ENCODE data around the gene KCTD21.
A peak's percentile ranks its signal among the peaks of the same experiment; 100 is the strongest.

The KCTD21 gene

DNA sequence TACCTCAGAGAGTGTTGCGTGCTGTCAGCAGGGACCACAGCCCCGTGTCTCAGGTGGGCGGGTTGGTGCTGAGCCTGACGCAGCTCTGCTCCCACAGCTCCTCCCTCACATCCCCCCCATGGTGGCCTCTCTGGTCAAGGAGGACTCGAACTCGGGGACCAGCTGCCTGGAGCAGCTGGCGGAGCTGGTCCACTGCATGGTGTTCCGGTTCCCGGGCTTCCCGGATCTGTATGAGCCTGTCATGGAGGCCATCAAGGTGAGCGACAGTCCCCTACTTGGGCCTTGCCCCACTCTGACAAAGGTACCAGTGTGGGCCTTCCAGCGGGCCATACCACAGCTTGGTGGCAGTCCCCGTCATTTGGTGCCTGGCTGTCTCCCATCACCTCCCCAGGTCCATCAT is 12.1 kb upstream of the KCTD21 start:
- DNase-seq (ENCODE audit: low read depth in 2 of 2): no peak

DNA sequence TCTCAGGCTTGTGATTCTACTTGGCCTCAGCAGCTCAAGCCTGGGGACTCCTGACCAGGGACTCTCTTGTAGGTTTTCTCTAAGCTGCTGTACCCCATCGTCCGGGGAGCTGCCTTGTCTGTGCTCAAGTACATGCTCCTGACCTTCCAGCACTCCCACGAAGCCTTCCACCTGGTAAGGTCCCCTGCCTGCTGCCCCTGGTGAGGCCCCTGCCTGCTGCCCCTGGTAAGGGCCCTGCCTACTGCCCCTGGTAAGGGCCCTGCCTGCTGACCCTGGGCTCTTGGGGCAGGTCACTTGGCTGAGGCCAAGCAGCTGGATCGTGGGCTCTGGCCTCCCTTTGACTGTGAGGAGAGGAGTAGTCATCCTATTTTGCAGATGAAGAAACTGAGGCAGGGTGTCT is 11.6 kb upstream of the KCTD21 start:
- DNase-seq (ENCODE audit: low read depth in 2 of 2): no peak

DNA sequence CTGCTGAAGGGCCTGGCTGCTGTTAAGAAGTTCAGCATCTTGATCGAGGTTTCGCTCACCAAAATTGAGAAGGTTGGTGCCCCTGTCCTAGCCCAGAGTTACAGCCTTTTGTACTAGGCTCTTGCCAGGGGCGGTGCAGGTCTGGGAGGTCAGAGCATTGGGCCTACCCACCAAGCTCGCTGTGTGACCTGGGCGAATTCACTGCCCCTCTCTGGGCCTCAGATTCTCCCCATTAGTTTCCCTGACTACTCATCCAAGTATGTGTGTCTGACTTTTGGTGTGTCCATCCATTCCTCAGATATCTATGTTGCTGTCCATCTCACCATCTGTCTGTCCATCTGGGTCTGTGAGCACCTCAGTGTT is 11.2 kb upstream of the KCTD21 start:
- no peak for DNase-seq (ENCODE audit: low read depth in 2 of 2)

DNA sequence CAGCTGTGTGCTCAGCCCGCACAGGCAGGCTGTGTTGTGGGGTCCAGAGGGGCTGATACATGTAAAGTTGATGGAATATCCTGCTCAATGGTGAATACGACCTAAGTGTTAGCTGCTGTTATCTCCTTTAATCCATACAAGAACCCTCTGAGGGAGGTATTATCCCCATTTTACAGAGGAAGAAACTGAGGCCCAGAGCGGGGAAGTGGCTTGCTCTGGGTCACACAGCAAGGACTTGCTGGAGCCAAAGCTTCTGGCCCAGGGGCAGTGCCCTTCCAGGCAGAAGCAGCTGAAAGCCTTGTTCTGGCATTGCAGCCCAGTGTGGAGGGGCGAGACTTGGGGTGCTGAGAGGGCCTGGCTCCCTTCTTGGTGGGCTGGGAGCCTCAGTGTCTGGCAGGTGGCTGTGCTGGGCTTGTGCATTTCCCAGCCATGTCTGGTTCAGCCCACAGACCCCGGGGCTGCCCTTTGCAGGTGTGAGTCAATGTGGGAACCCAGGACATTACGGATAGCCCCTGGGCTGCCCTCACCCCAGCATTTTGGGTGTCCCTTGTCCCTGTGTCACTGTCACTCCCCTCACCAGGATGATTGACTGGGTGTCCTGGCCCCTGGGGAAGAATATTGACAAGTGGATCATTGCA is 10.7 kb upstream of the KCTD21 start:
- no peak for DNase-seq (ENCODE audit: low read depth in 2 of 2)

DNA sequence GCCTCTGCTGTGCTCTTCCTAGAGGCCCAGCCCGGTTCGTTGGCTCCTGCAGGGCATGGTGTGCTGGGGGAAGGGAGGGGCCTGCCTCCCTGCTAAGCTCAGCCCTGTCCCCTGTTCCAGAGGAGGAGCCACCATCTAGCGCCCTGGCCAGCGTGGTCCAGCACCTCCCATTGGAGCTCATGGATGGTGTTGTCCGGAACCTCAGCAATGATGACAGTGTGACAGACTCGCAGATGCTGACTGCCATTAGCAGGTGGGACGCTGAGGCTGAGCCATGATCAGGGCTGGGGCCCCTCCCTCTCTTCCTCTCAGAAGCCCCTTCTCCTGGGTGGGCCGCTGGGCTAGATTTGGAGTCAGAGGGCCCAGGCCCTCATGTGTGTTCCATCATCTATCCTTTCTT is 9.4 kb upstream of the KCTD21 start:
- DNase-seq (ENCODE audit: low read depth in 2 of 2): no peak

DNA sequence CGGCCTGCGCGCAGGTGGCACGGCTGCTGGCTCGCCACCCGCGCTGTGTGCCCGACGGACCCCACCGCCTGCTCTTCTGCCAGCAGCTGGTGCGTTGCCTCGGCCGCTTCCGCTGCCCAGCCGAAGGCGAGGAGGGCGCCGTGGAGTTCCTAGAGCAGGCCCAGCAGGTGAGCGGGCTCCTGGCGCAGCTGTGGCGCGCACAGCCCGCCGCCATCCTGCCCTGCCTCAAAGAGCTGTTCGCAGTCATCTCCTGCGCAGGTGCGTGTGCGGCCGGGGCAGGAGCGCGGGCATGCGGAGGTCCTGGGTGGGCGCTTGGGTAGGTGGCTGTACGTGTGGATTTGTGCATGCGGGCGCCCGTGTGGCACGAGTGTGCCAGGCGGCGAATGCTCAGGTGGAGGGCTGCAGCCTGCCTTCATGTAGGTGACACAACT is 8.2 kb upstream of the KCTD21 start:
- no peak for DNase-seq (ENCODE audit: low read depth in 2 of 2)

DNA sequence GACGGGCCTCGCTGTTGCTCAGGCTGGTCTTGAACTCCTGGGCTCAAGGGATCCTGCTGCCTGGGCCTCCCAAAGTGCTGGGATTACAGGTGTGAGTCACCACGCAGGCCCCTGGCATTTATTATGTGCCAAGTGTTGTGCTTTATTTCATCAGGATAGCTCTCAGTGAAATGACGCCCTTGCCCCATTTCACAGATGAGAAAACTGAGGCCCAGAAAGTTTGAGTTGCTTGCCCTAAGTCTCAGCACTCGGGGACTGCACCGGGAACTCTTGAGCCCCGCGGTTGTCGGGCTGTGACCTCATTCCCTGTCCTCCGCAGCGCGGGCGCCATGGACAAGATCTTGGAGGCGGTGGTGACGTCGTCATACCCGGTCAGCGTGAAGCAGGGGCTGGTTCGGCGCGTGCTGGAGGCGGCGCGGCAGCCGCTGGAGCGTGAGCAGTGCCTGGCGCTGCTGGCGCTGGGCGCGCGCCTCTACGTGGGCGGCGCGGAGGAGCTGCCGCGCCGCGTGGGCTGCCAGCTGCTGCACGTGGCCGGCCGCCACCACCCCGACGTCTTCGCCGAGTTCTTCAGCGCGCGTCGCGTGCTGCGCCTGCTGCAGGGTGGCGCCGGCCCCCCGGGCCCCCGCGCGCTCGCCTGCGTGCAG is 7.6 kb upstream of the KCTD21 start:
- no peak for DNase-seq (ENCODE audit: low read depth in 2 of 2)

DNA sequence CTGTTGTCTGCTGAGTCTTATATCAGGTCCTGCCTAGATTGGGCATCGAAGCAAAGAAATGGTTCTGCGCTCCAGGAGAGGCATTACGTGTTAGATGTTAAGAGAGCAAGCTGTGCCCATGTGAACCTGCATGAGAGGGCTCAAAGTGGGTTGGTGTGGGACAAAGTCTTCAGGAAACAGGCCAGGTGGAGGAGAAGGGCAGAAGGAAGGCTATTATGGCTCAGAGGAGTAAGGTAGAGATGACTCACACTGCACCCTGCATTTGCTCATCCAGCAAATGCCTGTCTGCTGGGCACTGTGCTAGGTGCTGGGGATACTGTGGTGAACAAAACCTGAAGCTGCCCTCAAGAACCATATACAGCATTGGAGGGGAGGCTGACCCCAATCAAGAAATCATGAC is 6.1 kb upstream of the KCTD21 start:
- no peak for DNase-seq (ENCODE audit: low read depth in 2 of 2)

DNA sequence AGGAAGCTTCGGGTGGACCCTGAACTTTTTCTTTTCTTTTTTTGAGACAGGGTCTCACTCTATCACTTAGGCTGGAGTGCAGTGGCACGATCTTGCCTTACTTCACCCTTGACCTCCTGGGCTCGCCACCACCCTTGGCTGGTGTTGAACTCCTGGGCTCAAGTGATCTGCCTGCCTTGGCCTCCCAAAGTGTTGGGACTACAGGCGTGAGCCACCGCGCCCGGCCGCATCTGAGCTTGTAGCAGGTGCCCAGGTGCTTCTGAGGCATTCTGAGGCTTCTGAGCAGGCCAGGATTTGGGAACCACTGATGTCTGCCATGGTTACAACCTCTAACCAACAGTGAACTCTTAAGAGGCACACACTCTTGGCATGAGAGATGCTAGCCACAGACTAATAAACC is 5.4 kb upstream of the KCTD21 start:
- no peak for DNase-seq (ENCODE audit: low read depth in 2 of 2)

DNA sequence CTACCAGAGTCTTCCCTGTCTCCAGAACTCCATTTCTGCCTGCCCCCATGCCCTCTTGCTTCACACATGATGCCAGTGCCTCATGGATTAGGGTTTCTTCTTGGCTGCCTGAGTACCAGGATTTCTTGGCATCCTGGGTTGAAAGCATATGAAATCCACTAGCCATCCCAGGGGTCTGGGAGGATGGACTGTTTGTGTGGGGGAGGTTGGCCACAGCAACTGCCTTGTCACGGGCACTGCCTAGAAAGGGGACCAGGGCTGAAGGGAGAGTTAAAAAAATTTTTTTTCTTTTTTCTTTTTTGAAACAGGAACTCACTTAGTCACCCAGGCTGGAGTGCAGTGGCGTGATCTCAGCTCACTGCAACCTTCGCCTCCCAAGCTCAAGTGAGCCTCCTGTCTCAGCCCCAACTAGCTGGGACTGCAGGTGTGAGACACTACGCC is 4.5 kb upstream of the KCTD21 start:
- DNase-seq (ENCODE audit: low read depth in 2 of 2): no peak

DNA sequence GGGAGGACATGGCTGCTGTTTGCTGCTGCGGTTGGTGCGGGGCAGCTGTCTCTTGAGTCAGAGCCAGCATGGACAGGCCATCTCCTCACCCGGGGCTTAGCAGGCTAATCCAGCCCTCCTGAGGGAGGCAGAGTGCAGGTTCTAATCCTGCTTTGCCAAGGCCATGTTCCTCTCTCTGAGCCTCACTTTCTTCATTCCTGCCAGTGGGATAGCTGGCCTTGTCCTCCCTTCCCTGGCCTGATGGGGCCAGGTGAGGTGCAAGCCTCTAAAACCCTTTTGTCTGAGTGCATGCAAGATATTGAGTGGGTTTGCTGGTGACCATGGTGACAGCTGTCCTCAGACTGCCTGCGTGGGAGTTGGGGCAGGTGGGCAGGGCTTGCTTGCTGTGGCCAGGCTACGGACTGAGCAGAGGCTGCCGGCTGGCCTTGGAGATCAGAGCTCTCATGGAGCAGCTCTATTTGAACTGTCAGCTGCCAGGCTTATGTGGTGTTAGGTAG is 3.8 kb upstream of the KCTD21 start:
- no peak for DNase-seq (ENCODE audit: low read depth in 2 of 2)

DNA sequence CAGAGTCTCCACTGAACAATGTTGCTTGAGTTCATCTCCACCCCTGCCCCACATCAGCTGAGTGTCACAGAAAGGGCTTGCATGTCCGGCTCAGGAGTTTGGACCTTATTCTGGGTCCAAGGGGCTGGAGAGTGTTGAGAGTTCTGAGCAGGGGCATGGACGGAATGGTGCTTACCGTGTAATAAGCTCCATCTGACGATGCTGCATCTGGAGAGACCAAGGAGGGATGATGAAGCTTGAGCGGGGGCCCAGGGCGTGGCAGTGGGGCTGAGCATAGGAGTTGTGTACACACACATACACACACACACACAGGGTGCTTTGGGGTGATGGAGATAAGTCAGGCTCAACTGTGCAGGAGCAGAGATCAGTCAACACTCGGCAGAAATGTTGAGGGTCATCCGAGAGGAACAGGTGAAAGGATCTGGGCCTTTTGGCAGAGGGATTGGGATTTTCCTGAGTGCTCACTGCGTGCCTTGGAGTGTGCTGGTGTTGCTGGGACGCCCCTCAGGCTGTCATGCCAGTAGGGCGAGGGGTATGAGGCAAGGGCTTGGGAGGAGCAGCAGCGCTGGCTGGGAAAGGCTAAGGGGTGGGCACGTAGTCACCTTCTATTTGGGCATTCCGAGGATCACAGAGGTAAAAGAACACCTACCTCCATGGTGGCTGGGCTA is 2.6 kb upstream of the KCTD21 start:
- no peak for DNase-seq (ENCODE audit: low read depth in 2 of 2)

DNA sequence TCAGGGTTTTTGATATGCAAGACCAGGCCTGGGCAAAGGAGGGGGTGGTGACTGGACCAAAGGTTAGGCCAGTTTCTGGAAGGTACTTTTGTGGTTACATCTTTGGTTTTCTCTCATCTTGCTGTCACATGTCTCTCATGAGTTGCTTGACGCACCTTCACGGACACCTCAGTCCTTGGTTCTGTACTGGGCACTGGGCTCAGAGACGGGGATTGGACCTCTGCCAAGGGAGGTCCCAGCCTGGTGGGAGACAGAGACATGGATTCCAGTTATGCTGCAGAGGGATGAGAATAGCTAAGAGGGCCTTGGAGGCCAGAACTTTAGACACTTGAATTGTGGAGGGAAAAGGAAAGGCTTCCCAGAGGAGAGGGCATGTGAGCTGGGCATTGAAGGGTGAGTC is 1.9 kb upstream of the KCTD21 start:
- no peak for DNase-seq (ENCODE audit: low read depth in 2 of 2)

DNA sequence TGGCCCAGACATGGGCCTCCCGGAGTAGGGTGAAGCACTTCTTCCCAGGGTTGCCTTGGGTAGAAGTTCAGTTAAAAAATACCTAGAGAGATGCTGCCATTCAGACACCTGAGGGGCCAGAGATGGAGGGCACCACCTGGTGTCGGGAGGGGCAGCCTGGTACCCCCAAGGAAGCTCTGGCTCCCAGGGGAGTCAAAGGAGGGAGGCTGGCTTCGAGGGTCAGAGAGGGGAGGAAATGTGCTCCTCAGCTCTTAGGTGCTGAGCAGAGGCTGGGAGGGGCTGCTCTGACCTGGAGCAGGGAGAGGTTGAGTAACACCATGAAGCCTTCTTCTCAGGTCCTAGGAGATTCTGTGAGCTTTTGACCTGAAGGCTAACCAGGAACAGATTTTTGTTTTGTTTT is 1.4 kb upstream of the KCTD21 start:
- DNase-seq (ENCODE audit: low read depth in 2 of 2): no peak

DNA sequence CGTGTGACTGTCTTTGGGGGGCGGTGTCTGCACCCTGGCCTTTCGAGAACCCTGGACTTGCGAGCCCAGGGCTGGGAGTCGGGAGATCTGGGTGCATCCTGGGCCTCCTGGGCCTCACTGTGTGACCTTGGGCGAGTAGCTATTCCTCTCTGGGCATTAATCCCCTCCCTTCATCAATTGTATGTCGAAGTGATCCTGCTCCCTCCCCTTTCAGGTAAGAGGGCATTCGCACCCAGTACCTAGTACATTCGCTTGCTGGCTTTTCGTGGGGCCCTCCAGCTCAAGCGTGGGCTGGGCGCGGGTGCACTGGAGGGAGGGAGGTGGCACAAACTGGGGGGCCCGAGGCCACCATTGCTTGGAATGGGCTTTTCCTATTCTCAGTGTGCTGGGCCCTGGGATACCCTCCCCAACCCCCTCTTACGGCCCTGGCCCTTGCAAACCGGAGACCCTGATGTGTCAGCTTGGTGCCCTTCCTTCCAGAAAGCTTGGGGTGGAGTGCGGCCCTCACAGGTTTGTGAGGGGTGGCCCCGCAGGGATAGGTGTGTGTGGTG is 823 bp upstream of the KCTD21 start:
- DNase-seq (ENCODE audit: low read depth in 2 of 2): no peak

DNA sequence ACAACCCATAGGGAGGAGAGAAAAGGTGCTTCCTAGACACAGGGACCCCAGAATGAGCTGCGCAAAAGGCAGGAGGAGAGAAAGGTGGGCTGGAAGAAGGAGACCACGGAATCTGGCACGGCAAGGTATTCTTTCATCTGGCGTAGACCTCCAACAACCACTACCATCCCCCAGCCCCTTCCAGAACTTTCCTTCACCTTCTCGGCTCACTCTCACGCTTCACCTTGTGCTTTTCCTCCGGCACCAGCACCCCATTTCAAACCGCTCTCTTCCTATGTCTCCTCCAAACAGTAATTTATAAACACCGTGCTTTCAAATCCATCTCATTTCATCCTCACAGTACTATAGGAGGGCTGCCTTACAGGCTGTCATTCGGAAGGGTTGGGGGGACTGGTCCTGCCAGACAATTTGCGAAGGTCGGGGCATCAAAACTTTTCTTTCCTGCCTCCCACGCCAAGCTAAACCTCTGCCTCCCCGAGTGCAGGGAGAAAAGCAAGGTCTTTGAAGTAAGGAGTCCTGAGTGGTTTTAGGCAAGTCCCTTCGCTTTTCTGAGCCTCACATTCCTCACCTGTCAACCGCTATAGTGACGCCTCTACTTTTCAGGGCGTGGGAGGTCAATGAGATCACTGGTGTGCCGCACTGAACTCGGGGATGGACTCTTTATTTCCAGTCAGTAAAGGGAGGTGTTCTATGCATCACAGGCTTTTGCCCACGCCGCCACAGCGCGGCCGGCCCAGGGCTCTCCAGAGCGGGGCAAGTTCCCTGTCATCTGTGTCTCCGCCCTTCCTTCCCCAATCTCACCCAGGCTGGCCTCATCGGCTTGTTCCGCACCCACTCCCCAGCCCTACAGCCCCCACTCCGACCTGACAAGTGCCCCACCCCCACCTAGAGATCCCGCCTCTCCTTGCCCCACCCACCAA is 800 bp downstream of the KCTD21 start:
- no peak for DNase-seq (ENCODE audit: low read depth in 2 of 2)

DNA sequence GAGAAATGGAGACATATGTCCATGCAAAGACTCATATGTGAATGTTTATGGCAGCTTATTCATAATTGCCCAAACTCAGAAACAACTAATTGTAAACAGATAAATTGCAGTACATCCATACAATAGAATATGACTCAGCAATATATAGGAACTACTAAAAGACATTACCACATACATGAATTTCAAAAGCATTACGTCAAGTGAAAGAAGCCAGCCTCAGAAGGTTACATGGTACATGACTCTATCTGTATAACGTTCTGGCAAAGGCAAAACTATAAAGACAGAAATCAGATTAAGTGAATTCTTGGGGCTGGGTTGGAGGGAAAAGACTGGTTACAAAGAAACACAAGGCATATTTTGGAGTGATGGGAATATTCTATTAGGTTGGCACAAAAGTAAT is 7.2 kb downstream of the KCTD21 start:
- peak; percentile 50 to 58 for DNase-seq (ENCODE audit: low read depth in 2 of 2)

DNA sequence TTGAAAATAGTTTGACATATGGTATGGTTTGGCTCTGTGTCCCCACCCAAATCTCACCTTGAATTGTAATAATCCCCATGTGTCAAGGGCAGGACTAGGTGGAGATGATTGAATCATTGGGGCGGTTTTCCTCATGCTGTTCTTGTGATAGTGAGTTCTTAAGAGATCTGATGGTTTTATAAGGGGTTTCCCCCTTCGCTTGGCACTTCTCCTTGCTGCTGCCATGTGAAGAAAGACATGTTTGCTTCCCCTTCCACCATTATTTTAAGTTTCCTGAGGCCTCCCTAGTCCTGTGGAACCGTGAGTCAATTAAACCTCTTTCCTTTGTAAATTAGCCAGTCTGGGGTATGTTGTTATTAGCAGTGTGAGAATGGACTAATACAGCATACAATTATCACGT is 7.7 kb downstream of the KCTD21 start:
- no peak for DNase-seq (ENCODE audit: low read depth in 2 of 2)

DNA sequence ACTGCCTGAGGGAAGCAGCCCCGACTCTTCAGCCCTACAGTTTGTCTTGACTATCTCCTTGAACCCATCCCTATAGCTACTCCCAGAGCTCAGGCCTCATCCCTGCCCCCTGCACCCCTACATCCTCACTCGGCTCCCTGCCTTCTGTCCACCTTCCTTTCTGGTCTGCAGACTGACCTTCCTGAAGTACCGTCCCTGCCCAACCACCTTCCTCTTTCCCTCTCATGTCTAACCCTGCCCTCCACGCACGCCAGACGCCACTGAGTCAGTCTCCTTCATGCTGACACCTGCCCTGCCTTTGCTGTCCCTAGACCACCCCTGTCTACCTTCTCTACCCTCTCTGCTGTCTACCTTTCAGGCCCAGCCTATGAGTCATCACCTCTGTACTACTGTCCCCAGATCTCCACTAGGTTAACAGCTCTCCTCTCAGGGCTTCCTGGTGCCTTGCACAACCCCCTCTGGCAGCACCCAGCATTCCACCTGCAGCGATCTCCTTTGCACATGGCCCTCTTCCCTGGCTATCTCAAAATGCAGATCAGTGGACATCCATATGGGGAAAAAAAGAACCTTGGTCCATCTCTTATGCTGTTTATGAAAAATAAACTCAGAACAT is 8.9 kb downstream of the KCTD21 start:
- no peak for DNase-seq (ENCODE audit: low read depth in 2 of 2)

DNA sequence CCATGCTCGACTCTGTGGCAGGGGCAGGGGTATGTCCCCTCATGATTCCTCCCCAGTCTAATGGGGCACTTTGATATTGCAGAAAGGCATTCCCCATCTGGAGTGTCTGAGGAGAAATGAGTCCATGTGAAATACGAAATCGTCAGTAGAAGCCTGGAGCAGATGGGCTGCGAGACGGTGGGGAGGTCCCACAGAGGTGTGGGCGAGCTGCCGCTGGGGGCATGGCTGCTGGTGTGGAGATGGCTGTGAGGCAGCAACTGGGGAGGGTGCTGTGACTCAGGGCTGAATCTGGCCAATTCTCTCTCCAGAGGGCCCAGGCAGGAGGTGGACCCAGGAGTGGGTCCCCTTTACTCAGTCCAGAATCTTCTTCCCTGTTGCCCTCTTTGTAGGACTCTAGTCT is 11.2 kb downstream of the KCTD21 start:
- no peak for DNase-seq (ENCODE audit: low read depth in 2 of 2)

DNA sequence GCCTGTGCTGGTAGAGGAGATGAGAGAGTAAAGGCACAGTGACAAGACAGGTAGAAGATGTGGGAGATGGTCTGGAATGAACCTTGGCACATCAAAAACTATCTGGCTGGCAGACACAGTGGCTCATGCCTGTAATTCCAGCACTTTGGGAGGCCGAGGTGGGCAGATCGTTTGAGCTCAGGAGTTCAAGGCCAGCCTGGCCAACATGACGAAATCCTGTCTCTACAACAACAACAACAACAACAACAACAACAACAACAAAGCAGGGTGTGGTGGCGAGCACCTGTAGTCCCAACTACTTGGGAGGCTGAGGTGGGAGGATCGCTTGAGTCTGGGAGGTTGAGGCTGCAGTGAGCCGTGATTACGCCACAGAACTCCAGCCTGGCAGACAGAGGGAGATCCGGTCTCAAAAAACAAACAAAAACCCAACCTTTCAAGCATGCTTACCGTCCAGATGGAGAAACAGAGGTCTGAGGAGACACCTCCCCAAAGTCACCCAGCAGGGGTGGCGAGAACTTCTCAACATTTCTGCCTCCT is 11.8 kb downstream of the KCTD21 start:
- no peak for DNase-seq (ENCODE audit: low read depth in 2 of 2)

Measured in fibroblast of skin of left quadriceps (primary cell).